Measurements from ENCODE around the gene CDYL2. TPM values are rescaled to one million over a fixed set of nuclear protein-coding genes. Genes with fewer than 3 reads are reported as not detected.

Gene CDYL2
- total and polyA plus RNA-seq, 2 donors (not counting 3 experiments of a cell fraction or from before 2014, with no cell fraction given) = 7.1 to 71.3 TPM

DNA sequence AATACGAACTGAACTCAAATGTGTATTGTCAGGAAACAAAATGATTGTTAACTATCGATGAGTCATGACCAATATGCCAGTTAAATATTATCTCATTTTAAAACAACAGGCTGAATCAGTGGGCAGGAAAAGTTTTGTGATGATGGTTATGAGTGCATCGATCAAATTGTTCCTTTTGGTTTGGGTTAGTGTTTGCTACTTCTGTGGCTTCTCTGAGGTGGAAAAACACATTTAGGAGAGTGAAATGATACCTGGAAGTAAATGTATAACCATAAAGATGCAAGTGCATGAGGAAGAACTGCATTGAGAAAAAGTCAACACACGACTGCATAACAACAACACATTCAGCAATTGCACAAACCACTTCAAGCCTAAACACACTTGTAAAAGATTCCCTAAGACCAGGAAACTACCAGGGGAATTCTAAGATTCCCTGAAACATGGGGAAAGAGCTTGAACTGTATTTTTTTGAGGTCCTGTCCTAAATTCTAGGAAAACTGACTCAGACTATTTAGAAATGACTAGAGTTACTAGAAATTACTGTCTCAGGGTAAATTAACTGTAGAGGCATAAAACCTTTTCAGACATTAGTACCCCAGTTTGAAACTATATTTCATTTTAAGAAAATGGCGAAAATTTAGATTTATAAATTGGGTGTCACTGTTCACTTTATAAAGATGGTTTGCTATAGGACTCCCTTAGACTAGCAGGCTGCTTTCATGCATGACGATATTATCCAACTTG lies 44.8 kb downstream of the CDYL2 start:
- H3K4me1 ChIP-seq (ENCODE audit: control insufficient read depth, extremely low read depth, insufficient read depth, low read length) = peaks cover 21% of the 10 kb centered on the region
- no peaks in the 10 kb centered on the region for H3K36me3 ChIP-seq (ENCODE audit: control insufficient read depth in 2 of 2, extremely low read depth in 1 of 2, insufficient read depth in 2 of 2, low read length in 2 of 2)
- ChIA-PET CTCF (no interaction called here), POLR2A (no interaction called here)
- H4K20me1 ChIP-seq (replicated peaks; ENCODE audit: control insufficient read depth, extremely low read depth, insufficient read depth, low read length) = no peaks in the 10 kb centered on the region
- no peak overlapping the region for H3K27ac ChIP-seq (ENCODE audit: insufficient read depth, low read depth, low read length)
- BruUV-seq (replicated peaks) = no TSS peak
- intact Hi-C loops (cut with micrococcal nuclease) = no loop called here
- no peaks in the 10 kb centered on the region for H3K9me3 ChIP-seq (replicated peaks; ENCODE audit: control insufficient read depth, insufficient read depth, low read length)
- H3K27me3 ChIP-seq (ENCODE audit: control insufficient read depth in 2 of 2, insufficient read depth in 2 of 2, low read length in 2 of 2) = no peaks in the 10 kb centered on the region
- FAIRE-seq (peak; percentile 68), DNase-seq (ENCODE audit: low read depth, low spot score) (peak; percentile 60)
- H3K4me2 ChIP-seq (ENCODE audit: insufficient read depth, low read length) = peak overlapping the region; percentile 81
- no peak for TF ChIP-seq POLR2A (IDR thresholded peaks at IDR 0.05; ENCODE audit: low read depth, low read length)
- TF ChIP-seq MYC (IDR thresholded peaks at IDR 0.05; ENCODE audit: low read depth, low read length) = no peak
- peak; percentile 82 for TF ChIP-seq FOS (IDR thresholded peaks at IDR 0.05; ENCODE audit: borderline replicate concordance, insufficient read depth, low read length)
- TF ChIP-seq GATA2 (IDR thresholded peaks at IDR 0.05; ENCODE audit: insufficient read depth, insufficient read length, low read depth, low read length) = peak; percentile 26
- TF ChIP-seq, protein P1, sequence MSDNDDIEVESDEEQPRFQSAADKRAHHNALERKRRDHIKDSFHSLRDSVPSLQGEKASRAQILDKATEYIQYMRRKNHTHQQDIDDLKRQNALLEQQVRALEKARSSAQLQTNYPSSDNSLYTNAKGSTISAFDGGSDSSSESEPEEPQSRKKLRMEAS (IDR thresholded peaks at IDR 0.05; ENCODE audit: insufficient read depth, insufficient read length) = no peak
- no peak for TF ChIP-seq POLR2AphosphoS5 (IDR thresholded peaks at IDR 0.05; ENCODE audit: insufficient read depth, low read depth, low read length)
- peak; percentile 91 for TF ChIP-seq JUN (IDR thresholded peaks at IDR 0.05; ENCODE audit: borderline replicate concordance, insufficient read depth, insufficient read length, low read depth)
- H3K4me3 ChIP-seq (replicated peaks in 1 of 3; ENCODE audit: insufficient read depth in 1 of 3, low read depth in 1 of 3, low read length in 3 of 3) = peak overlapping the region in 1 of 3 experiments; percentile 26
- H3K9me1 ChIP-seq (replicated peaks; ENCODE audit: control insufficient read depth, extremely low read depth, insufficient read depth, low read length) = no peaks in the 10 kb centered on the region
- dilution Hi-C loops (cut with MboI; ENCODE audit: extremely low pct_ligation_motif_present, low sequenced_read_pairs) = no loop called here
- no peak overlapping the region for H2AFZ ChIP-seq (ENCODE audit: low read depth, low read length)
- H3K79me2 ChIP-seq (ENCODE audit: control insufficient read depth, insufficient read depth, low read length) = peaks cover 82% of the 10 kb centered on the region
- H3K9ac ChIP-seq (replicated peaks; ENCODE audit: extremely low read depth, insufficient read depth, low read length) = no peak overlapping the region

DNA sequence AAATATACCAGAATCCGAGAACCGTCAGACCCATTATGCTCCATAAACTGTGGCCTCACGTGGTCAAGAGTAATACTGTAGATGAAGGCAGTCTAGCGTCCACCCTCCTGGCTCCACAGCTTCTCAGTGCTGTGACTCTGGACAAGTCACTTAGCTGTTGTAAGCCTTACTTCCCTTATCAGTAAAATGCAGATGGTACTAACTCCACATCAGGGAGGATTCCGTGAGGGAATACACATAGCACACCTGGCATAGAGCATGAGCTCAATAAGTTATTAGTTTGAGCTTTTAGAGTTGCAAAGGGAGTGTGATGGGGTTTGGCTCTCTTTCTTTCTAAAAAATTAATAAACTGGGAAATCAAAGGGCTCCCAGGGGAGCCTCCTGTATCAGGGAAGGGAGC lies 49.9 kb downstream of the CDYL2 start:
- no TSS peak for BruUV-seq (replicated peaks)
- CTCF ChIA-PET = interaction anchor here (1.3 kb wide), 1 partner anchor 45 kb away, joined by 3 read pairs; no protein-coding TSS in a partner anchor
- no peak for FAIRE-seq

More for the DNA sequence above, 49.9 kb downstream of the CDYL2 start:
- no peak for DNase-seq (ENCODE audit: low read depth, low spot score)
- intact Hi-C loops (cut with micrococcal nuclease) = no loop called here
- Histone ChIP-seq H3K36me3 (ENCODE audit: control insufficient read depth in 2 of 2, extremely low read depth in 1 of 2, insufficient read depth in 2 of 2, low read length in 2 of 2) (no peaks in the 10 kb centered on the region), H3K4me1 (ENCODE audit: control insufficient read depth, extremely low read depth, insufficient read depth, low read length) (peaks cover 27% of the 10 kb centered on the region), H4K20me1 (replicated peaks; ENCODE audit: control insufficient read depth, extremely low read depth, insufficient read depth, low read length) (peaks cover 3% of the 10 kb centered on the region), H3K9ac (replicated peaks; ENCODE audit: extremely low read depth, insufficient read depth, low read length) (no peak overlapping the region), H2AFZ (ENCODE audit: low read depth, low read length) (no peak overlapping the region), H3K4me3 (replicated peaks in 1 of 3; ENCODE audit: insufficient read depth in 1 of 3, low read depth in 1 of 3, low read length in 3 of 3) (no peak overlapping the region), H3K9me3 (replicated peaks; ENCODE audit: control insufficient read depth, insufficient read depth, low read length) (no peaks in the 10 kb centered on the region), H3K27me3 (ENCODE audit: control insufficient read depth in 2 of 2, insufficient read depth in 2 of 2, low read length in 2 of 2) (no peaks in the 10 kb centered on the region), H3K79me2 (ENCODE audit: control insufficient read depth, insufficient read depth, low read length) (peaks cover 81% of the 10 kb centered on the region), H3K4me2 (ENCODE audit: insufficient read depth, low read length) (no peak overlapping the region), H3K27ac (ENCODE audit: insufficient read depth, low read depth, low read length) (no peak overlapping the region), H3K9me1 (replicated peaks; ENCODE audit: control insufficient read depth, extremely low read depth, insufficient read depth, low read length) (no peaks in the 10 kb centered on the region)
- dilution Hi-C loops (cut with MboI; ENCODE audit: extremely low pct_ligation_motif_present, low sequenced_read_pairs) = no loop called here
- POLR2A ChIA-PET = no interaction called here
- TF ChIP-seq, protein P1 (IDR thresholded peaks at IDR 0.05; ENCODE audit: insufficient read depth, insufficient read length) = no peak
- TF ChIP-seq POLR2AphosphoS5 (IDR thresholded peaks at IDR 0.05; ENCODE audit: insufficient read depth, low read depth, low read length) = no peak
- TF ChIP-seq CTCF (IDR thresholded peaks at IDR 0.05; ENCODE audit: extremely low read depth in 1 of 2, insufficient read depth in 1 of 2, low read depth in 1 of 2, low read length in 2 of 2) = no peak
- TF ChIP-seq GATA2 (IDR thresholded peaks at IDR 0.05; ENCODE audit: insufficient read depth, insufficient read length, low read depth, low read length) = no peak
- no peak for TF ChIP-seq EZH2 (IDR thresholded peaks at IDR 0.05; ENCODE audit: borderline replicate concordance, low read depth, low read length, severe bottlenecking)
- TF ChIP-seq MYC (IDR thresholded peaks at IDR 0.05; ENCODE audit: low read depth, low read length) = no peak
- no peak for TF ChIP-seq FOS (IDR thresholded peaks at IDR 0.05; ENCODE audit: borderline replicate concordance, insufficient read depth, low read length)
- TF ChIP-seq JUN (IDR thresholded peaks at IDR 0.05; ENCODE audit: borderline replicate concordance, insufficient read depth, insufficient read length, low read depth) = no peak
- no peak for TF ChIP-seq POLR2A (IDR thresholded peaks at IDR 0.05; ENCODE audit: low read depth, low read length)
